Measurements from ENCODE around the gene LRRC27.

GRCh38 chr10:132307823-132308586 lies 24.0 kb upstream of the LRRC27 start, which contains the start of gene STK32C:
- TF ChIP-seq CTCF (IDR thresholded peaks at IDR 0.05) (no peak), POLR2AphosphoS5 (IDR thresholded peaks at IDR 0.05) (peak; percentile 42)

All from prostate gland (tissue), 2 donors.